Fibroblast of skin of scalp (primary cell): Measurements from ENCODE around the gene GLIPR2.
"Not testable (repeated sequence)": the region's sequence is repeated elsewhere in the genome, so short reads cannot be mapped to it uniquely, and the experiment has no call there.

Experiments
- DNase-seq: peaks from one replicate; pipeline ENCODE4 v3.0.0-alpha.2; 2013

Gene GLIPR2

GRCh38 chr9:36163786-36164170 is 27.2 kb downstream of the GLIPR2 start:
- peak; percentile 64 for DNase-seq

DNA sequence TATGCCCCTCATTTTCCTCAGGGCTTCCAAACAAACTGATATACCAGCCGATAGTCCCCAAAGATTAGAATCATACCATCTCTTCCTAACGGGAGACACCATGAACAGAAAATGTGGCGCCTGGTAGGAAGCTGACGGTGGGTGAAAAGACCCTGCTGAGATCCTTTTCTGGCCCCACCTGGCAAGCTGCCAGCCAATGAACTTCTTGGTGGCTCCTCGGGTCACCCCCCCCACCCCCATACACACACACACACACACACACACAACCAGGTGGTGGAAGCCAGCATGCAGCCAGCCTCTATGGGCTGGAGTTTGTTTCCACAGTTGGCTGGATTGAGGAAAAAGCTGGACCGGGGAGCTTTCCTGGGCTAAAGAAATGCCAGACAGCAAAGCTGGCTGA is 27.8 kb downstream of the GLIPR2 start:
- no peak for DNase-seq

GRCh38 chr9:36164989-36165388 is 28.5 kb downstream of the GLIPR2 start:
- no peak for DNase-seq

GRCh38 chr9:36165826-36166167 is 29.3 kb downstream of the GLIPR2 start:
- DNase-seq: peak; percentile 72

DNA sequence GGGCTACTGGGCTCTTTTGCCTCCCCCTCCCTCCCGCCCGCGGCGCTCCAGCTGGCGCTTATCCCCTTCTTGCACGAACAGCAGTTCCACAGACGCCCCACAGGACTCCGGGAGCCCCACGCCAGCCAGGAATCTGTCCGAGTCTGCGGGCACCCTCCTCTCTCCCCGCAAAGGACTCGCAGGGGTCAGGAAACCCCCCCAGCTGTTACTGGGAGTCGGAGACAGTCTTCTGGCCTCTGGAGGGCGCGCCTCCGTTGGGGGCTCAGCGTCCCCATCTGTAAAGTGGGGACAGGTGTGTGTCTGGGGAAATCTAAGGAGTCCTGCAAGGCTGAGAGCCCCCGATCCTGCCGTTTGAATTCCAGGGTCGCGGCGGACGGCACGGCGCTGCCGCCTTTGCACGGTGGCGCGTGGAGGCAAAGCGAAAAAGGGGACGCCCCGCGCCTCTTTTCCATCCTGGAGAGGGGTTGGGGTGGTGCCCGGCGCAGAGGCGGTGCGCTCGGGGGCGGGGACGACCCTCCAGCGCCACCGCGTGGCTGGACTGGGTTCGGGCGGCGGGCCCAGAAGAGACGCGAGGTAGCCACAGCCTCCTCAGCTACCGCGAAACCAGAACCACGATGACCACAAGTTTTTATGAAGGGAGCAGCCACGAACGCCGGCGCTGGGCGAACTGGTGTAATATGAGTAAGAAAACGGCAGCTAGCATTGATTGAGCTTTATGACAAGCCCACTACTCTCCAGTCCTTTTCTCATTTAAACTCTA is 29.8 kb downstream of the GLIPR2 start:
- DNase-seq: peak; percentile 84

DNA sequence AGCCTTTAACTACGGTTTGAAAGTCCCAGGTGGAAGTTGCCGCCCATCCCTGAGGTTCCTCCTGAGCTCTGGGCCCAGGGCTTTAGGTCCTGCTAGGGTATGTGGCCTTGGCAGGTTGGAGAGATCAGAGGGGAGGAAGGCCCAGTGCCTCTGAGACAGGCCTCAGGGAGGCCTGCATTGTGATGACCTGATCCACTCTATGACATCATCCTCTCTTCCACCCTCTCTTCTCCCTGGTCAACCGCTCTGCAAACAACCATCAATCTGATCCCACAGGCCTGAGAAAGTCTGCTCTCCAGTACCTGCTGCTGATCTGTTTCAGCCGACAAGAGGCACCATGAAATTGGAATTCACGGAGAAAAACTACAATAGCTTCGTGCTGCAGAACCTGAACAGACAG is 32.6 kb downstream of the GLIPR2 start, which contains the start of gene CCIN:
CCIN (plus strand) TSS at position 223 of the 400 bp plus-strand sequence; CDS start at position 338, 115 bp downstream.
- DNase-seq: no peak

- DNase-seq: no peak
These were observed 33.2 kb downstream of the GLIPR2 start for GRCh38 chr9:36169708-36170107.

GRCh38 chr9:36170531-36170930 is 34.0 kb downstream of the GLIPR2 start:
- DNase-seq: no peak

- no peak for DNase-seq
These were observed 37.3 kb downstream of the GLIPR2 start for GRCh38 chr9:36173861-36174260.

DNA sequence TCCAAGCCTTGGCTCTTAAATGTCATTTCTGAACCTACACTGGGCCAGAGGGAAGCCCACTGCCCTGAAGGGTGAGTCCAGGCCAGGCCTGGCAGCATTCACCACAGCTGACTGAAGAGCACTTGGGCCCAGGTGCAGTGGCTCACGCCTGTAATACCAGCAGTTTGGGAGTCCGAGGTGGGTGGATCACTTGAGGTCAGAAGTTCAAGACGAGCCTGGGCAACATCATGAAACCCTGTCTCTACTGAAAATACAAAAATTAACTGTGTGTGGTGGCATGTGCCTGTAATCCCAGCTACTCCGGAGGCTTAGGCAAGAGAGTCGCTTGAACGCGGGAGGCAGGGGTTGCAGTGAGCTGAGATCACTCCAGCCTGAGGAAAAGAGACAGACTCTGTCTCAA is 37.7 kb downstream of the GLIPR2 start:
- DNase-seq: no peak

DNA sequence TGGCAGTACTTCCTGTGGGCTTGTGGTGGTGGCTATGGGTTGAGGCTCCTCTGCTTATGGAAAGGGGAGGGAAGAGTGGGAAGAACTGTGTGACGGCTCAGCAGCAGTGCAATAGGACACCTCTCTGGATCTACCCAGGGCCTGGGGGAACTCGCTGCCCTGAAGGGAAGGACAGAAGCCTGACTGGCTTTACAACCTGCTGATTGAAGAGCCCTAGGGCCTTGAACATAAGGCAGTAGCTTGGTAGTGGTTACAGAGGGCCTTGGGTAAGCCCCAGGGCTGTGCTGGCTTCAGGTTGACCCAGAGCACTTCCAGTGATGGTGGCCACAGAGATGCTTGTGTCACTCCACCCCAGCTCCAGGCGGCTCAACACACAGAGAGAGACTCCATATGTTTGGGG is 38.2 kb downstream of the GLIPR2 start:
- DNase-seq: no peak

- not testable (repeated sequence) for DNase-seq
These were observed 38.7 kb downstream of the GLIPR2 start for GRCh38 chr9:36175209-36175608.

DNA sequence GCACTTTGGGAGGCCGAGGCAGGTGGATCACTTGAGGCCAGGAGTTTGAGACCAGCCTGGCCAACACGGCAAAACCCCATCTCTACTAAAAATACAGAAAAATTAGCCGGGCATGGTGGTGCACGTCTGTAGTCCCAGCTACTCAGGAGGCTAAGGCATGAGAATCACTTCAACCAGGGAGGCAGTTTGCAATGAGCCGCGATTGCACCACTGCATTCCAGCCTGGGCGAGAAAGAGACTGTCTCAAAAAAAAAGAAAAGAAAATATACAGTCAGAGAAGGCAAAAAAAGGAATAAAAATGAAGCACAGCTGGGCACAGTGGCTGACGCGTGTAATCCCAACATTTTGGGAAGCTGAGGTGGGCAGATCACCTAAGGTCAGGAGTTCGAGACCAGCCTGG is 40.0 kb downstream of the GLIPR2 start:
- DNase-seq: not testable (repeated sequence)

DNA sequence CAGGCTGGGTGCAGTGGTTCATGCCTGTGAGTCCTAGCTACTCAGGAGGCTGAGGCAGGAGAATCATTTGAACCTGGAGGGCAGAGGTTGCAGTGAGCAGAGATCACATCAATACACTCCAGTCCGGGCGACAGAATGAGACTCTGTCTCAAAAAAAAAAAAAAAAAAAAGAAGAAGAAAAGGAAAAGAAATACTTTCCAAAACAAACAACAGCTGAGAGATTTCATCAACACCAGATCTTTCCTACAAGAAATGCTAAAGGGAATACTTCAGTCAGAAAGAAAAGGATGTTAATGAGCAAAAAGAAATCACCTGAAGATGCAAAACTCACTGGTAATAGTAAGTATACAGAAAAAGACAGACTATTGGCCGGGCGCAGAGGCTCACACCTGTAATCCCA is 41.0 kb downstream of the GLIPR2 start:
- DNase-seq: no peak

DNA sequence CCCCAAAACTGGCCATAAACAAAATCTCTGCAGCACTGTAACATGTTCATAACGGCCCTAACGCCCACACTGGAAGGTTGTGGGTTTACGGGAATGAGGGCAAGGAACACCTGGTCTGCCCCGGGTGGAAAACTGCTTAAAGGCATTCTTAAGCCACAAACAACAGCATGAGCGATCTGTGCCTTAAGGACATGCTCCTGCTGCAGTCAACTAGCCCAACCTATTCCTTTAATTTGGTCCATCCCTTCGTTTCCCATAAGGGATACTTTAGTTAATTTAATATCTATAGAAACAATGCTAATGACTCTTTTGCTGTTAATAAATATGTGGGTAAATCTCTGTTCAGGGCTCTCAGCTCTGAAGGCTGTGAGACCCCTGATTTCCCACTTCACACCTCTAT is 43.7 kb downstream of the GLIPR2 start:
- not testable (repeated sequence) for DNase-seq

GRCh38 chr9:36187414-36187813 is 50.9 kb downstream of the GLIPR2 start:
- DNase-seq: peak; percentile 93

- DNase-seq: no peak
These were observed 51.7 kb downstream of the GLIPR2 start for GRCh38 chr9:36188212-36188611.

DNA sequence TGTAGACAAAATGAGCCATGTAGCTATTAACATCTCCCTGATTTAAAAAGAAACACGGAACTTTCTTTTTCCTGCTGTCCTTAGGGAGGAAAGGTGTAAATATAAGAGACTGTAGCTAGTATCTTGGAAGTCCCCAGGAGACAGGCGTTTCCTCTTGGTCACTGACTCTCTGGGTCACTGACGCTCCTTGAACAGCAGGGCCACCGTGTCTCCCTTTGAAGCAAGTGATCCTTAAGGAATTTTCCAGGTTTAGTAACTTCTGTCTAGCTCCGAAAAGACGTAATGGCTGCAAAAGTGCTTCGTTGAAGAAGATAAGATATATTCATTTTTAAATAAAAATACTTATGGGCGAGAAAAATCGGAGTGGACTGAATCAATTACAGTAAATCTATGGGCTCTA is 53.4 kb downstream of the GLIPR2 start:
- DNase-seq: no peak

DNA sequence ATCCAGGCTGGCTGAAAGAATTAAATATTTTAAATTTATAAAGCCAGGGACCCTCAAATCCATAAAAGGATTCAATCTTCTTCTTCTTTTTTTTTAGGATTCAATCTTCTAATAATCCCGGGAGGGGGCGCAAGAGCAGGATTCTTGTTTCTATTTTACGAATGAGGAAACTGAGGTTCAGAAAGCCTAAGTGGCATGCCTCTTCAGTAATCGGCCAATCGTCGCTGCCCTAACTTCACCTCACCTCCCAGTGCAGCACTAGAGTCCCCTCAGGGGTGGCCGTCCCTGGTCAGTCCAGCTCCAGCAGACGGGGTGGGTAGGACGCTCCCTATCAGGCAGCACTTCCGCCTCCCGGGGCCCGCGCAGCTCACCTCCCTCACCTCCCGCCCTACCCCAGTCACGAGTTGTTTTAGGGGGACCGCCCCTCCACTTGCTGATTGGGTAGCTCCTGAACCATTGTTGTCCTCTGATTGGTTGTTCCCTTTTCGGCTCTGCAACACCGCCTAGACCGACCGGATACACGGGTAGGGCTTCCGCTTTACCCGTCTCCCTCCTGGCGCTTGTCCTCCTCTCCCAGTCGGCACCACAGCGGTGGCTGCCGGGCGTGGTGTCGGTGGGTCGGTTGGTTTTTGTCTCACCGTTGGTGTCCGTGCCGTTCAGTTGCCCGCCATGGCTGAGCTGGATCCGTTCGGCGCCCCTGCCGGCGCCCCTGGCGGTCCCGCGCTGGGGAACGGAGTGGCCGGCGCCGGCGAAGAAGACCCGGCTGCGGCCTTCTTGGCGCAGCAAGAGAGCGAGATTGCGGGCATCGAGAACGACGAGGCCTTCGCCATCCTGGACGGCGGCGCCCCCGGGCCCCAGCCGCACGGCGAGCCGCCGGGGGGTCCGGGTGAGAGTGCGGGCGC is 54.1 kb downstream of the GLIPR2 start, which contains the start of gene CLTA:
CLTA (plus strand) TSS at position 534 of the 902 bp plus-strand sequence; CDS start at position 670, 136 bp downstream.
- DNase-seq: peak; percentile 99

- DNase-seq: peak; percentile 12
These were observed 54.7 kb downstream of the GLIPR2 start for GRCh38 chr9:36191290-36191645.

GRCh38 chr9:36191686-36192085 is 55.2 kb downstream of the GLIPR2 start:
- DNase-seq: no peak

- DNase-seq: no peak
These were observed 55.7 kb downstream of the GLIPR2 start for GRCh38 chr9:36192196-36192595.

DNA sequence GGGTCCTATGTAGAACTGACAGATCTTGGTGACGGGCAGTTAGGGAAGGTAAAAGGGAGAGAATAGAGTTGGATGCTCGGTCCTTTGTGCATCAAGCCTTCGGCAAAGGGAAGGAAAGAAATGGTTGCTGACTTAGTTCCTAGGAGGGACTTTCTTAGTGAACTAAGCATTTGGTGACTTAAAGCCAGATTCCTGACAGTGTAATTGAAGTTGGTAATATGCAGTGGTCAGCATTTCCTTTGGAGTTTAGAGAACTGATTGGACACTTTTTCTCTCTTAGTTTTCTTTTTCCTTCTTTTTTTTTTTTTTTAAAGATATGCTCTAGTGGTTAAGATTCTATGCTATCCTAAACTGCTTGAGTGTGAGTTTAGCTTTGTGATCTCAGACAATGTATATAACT is 56.5 kb downstream of the GLIPR2 start:
- DNase-seq: no peak
